ENCODE results near the gene MRPS2. TPM values are rescaled to one million over a fixed set of nuclear protein-coding genes. Genes with fewer than 3 reads are reported as not detected.

Gene MRPS2
- total and polyA plus RNA-seq, 9 of the 15 experiments (the other 6 are each of a cell fraction or from before 2014, with no cell fraction given), result 8.0 to 167 (median 81.3) TPM

DNA sequence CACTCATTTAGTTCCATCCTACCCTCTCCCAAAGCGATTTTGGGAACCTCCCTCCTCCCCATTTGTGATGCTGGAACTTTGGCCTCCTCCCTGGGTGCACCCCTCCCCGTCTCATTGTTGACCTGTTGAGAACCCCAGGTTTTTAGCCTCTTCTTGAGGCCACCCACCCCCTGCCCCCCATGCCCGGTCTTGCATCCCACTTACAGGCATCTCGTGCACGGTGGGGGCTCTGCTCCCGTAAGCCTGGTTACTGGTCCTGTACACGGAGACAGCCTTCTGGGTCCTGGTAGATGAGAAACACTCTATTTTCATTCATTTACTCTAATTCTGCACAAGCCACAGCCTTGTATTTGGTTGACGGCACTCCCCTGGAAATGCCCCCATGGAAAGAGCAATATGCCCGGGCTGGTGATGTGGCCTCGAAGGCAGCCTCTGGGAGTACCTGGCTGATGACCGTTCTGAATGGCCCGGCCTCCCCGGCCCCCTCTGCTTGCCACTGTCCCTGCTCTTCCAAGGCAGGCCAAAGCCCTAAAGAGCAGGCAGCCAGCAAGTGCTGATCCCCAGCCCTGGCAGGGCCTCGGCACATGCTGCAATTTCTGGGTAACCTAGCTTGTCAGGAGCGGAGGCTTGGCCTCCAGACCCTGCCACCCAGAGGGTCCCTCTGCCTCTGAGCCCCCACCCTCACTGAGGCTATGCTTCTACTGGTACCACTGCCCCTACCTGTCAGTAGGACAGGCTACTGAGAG, 1.9 kb upstream of the MRPS2 start:
- peak overlapping the region in 1 of 2 experiments; percentile 1; a peak in 1 of 4 replicates for H3K9ac ChIP-seq (ENCODE audit: insufficient read depth in 1 of 2, low read depth in 2 of 2, low read length in 2 of 2)
- peaks cover 30% of the 10 kb centered on the region for H3K79me2 ChIP-seq (ENCODE audit: control insufficient read depth, insufficient read depth, low read length)
- no peak for ATAC-seq
- no peaks in the 10 kb centered on the region for H3K9me1 ChIP-seq (ENCODE audit: control insufficient read depth, insufficient read depth, low read length)
- peaks cover 8 to 54% of the 10 kb centered on the region in 2 experiments for H3K4me1 ChIP-seq (replicated peaks in 1 of 2; ENCODE audit: control insufficient read depth in 2 of 2, insufficient read depth in 2 of 2, low read length in 2 of 2)
- intact Hi-C loops (cut with micrococcal nuclease), result no loop called here
- CTCF ChIA-PET (ENCODE audit: low intra/inter-chr PET ratio), result interaction anchor here (0.7 kb wide), 1 partner anchor 392 kb away, joined by 3 read pairs; no protein-coding TSS in a partner anchor
- 71% methylated on average over 14 of the region's 15 CpGs for WGBS (ENCODE audit: insufficient coverage, low coverage, missing lambda C conversion rate)
- TF ChIP-seq, protein P1, sequence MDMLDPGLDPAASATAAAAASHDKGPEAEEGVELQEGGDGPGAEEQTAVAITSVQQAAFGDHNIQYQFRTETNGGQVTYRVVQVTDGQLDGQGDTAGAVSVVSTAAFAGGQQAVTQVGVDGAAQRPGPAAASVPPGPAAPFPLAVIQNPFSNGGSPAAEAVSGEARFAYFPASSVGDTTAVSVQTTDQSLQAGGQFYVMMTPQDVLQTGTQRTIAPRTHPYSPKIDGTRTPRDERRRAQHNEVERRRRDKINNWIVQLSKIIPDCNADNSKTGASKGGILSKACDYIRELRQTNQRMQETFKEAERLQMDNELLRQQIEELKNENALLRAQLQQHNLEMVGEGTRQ (CRISPR knock-in tag; IDR thresholded peaks at IDR 0.05), result no peak
- TF ChIP-seq ZFX (CRISPR knock-in tag; IDR thresholded peaks at IDR 0.05) (no peak), BRCA1 (IDR thresholded peaks at IDR 0.05) (no peak), BRCA1 (CRISPR knock-in tag; IDR thresholded peaks at IDR 0.05) (no peak), NR1H2 (CRISPR knock-in tag; IDR thresholded peaks at IDR 0.05) (no peak), HDAC1 (IDR thresholded peaks at IDR 0.05) (no peak)
- H3K27me3 ChIP-seq (ENCODE audit: control insufficient read depth in 2 of 2, insufficient read depth in 2 of 2, low read length in 2 of 2), result no peaks in the 10 kb centered on the region
- DNase-seq (ENCODE audit: extremely low read depth in 1 of 4, low spot score in 3 of 4), result no peak
- FAIRE-seq, result no peak
- no peak overlapping the region for H3K27ac ChIP-seq (ENCODE audit: extremely low read depth, low read depth, low read length)
- in situ Hi-C loops (cut with MboI), result no loop called here
- no peak overlapping the region for H3K4me3 ChIP-seq
- no peak overlapping the region for H3K4me2 ChIP-seq (ENCODE audit: insufficient read depth, low read length)
- POLR2A ChIA-PET, result interaction anchor here (0.6 to 1.0 kb wide), 4 partner anchors 8 to 161 kb away, joined by 3 to 5 read pairs (median 4); no protein-coding TSS in a partner anchor
- peaks cover 22% of the 10 kb centered on the region for H3K36me3 ChIP-seq (ENCODE audit: control insufficient read depth, insufficient read depth, low read length)
- peaks cover 8% of the 10 kb centered on the region; the same call in 1 of the 2 replicates for H4K20me1 ChIP-seq (replicated peaks; ENCODE audit: control insufficient read depth, insufficient read depth, low read length)
- H3K9me3 ChIP-seq (replicated peaks; ENCODE audit: control insufficient read depth, insufficient read depth, low read depth, low read length), result no peaks in the 10 kb centered on the region
- no TSS peak for BruUV-seq (replicated peaks)
- no peak overlapping the region for H2AFZ ChIP-seq (ENCODE audit: low read depth, low read length)
